ENCODE data around the gene PLEKHJ1.

- TF ChIP-seq CTCF (conservative IDR thresholded peaks at IDR 0.05; ENCODE audit: low read length): no peak
- no peak for TF ChIP-seq EZH2phosphoT487 (IDR thresholded peaks at IDR 0.05; ENCODE audit: borderline replicate concordance)
Measured at GRCh38 chr19:2202366-2202765, 33.8 kb downstream of the PLEKHJ1 start.

Data from Loucy (cell line).